ENCODE data around the gene UTP4.

UTP4 gene

GRCh38 chr16:69171325-69172084, 39.1 kb downstream of the UTP4 start:
- FAIRE-seq, result no peak

GRCh38 chr16:69176033-69176800, 43.8 kb downstream of the UTP4 start:
- DNase-seq (ENCODE audit: low spot score), result no peak
- no peak for FAIRE-seq

More at GRCh38 chr16:69171325-69172084, 39.1 kb downstream of the UTP4 start:
- DNase-seq (ENCODE audit: low spot score), result no peak

- no peak for DNase-seq (ENCODE audit: low spot score)
- FAIRE-seq, result no peak
These were observed 47.0 kb downstream of the UTP4 start for GRCh38 chr16:69179328-69180010.

GRCh38 chr16:69180011-69180338, 47.5 kb downstream of the UTP4 start:
- DNase-seq (ENCODE audit: low spot score) (no peak), FAIRE-seq (no peak)

- no peak for FAIRE-seq
- no peak for DNase-seq (ENCODE audit: low spot score)
These were observed 50.4 kb downstream of the UTP4 start for GRCh38 chr16:69182730-69183416.

- FAIRE-seq, result no peak
- DNase-seq (ENCODE audit: low spot score), result peak; percentile 96
These were observed 54.4 kb downstream of the UTP4 start, which contains the start of gene SNTB2 for GRCh38 chr16:69186642-69187445. SNTB2 (plus strand) TSS chr16:69187164; CDS start chr16:69187167, 3 bp downstream.

- FAIRE-seq (no peak), DNase-seq (ENCODE audit: low spot score) (peak; percentile 62)
These were observed 55.2 kb downstream of the UTP4 start for GRCh38 chr16:69187446-69188235.

- FAIRE-seq (no peak), DNase-seq (ENCODE audit: low spot score) (peak; percentile 27)
These were observed 55.7 kb downstream of the UTP4 start for GRCh38 chr16:69188236-69188549.

GRCh38 chr16:69188716-69189115, 56.3 kb downstream of the UTP4 start:
- DNase-seq (ENCODE audit: low spot score) (peak; percentile 35), FAIRE-seq (no peak)

- FAIRE-seq (no peak), DNase-seq (ENCODE audit: low spot score) (no peak)
These were observed 57.7 kb downstream of the UTP4 start for GRCh38 chr16:69190046-69190588.

- FAIRE-seq (no peak), DNase-seq (ENCODE audit: low spot score) (no peak)
These were observed 58.1 kb downstream of the UTP4 start for GRCh38 chr16:69190598-69190997.

GRCh38 chr16:69191136-69191535, 58.7 kb downstream of the UTP4 start:
- FAIRE-seq, result no peak
- DNase-seq (ENCODE audit: low spot score), result no peak

- FAIRE-seq (no peak), DNase-seq (ENCODE audit: low spot score) (no peak)
These were observed 61.4 kb downstream of the UTP4 start for GRCh38 chr16:69193855-69194254.

- FAIRE-seq, result no peak
- no peak for DNase-seq (ENCODE audit: low spot score)
These were observed 62.0 kb downstream of the UTP4 start for GRCh38 chr16:69194488-69194887.

- no peak for FAIRE-seq
- DNase-seq (ENCODE audit: low spot score), result no peak
These were observed 63.0 kb downstream of the UTP4 start for GRCh38 chr16:69195369-69196029.

- no peak for FAIRE-seq
These were observed 65.1 kb downstream of the UTP4 start for GRCh38 chr16:69197573-69197972.

GRCh38 chr16:69199382-69199781, 66.9 kb downstream of the UTP4 start:
- DNase-seq (ENCODE audit: low spot score), result no peak
- FAIRE-seq, result no peak

More at GRCh38 chr16:69197573-69197972, 65.1 kb downstream of the UTP4 start:
- DNase-seq (ENCODE audit: low spot score), result no peak

- FAIRE-seq (no peak), DNase-seq (ENCODE audit: low spot score) (no peak)
These were observed 68.8 kb downstream of the UTP4 start for GRCh38 chr16:69201291-69201690.

- FAIRE-seq, result no peak
- DNase-seq (ENCODE audit: low spot score), result no peak
These were observed 69.3 kb downstream of the UTP4 start for GRCh38 chr16:69201787-69202186.

Data from urothelium cell line (cell line).